Activated CD8-positive, alpha-beta T cell treated with anti-CD3 and anti-CD28 coated beads for 36 hours (primary cell): Measurements from ENCODE around the gene ALMS1. TPM values are rescaled to one million over a fixed set of nuclear protein-coding genes. Genes with fewer than 3 reads are reported as not detected.
"Not testable (repeated sequence)": the region's sequence is repeated elsewhere in the genome, so short reads cannot be mapped to it uniquely, and the experiment has no call there.

Source experiments
- ATAC-seq: fragments of 200-7000 bp; cut with Tn5 transposase; one replicate; pipeline ENCODE4 v1.10.0; 2021; ENCODE audit warnings: mild to moderate bottlenecking, moderate library complexity
- CTCF ChIA-PET: fragments of 350-600 bp; sonication (Branson Sonifier 250); formaldehyde crosslinking; loops from one replicate; lab custom pipeline; 2021; ENCODE audit warnings: antibody characterized with exemption; lab: Charles Lee
- POLR2A ChIA-PET: fragments of 350-600 bp; sonication (Branson Sonifier 250); formaldehyde crosslinking; loops from one replicate; lab custom pipeline; 2021; ENCODE audit warnings: antibody characterized with exemption; lab: Charles Lee
- DNase-seq: peaks from one replicate; pipeline ENCODE4 v3.0.0-alpha.2; 2020
- H3K27ac Mint-ChIP-seq: one replicate; pipeline ENCODE4 v1.8.0; 2021; ENCODE audit warnings: mild to moderate bottlenecking, mixed read lengths
- H3K27me3 Mint-ChIP-seq: one replicate; pipeline ENCODE4 v1.8.0; 2021; ENCODE audit warnings: mixed read lengths
- H3K36me3 Mint-ChIP-seq: one replicate; pipeline ENCODE4 v1.8.0; 2021; ENCODE audit warnings: low read depth, mixed read lengths
- H3K4me1 Mint-ChIP-seq: one replicate; pipeline ENCODE4 v1.8.0; 2021; ENCODE audit warnings: low read depth, mixed read lengths
- H3K4me3 Mint-ChIP-seq: one replicate; pipeline ENCODE4 v1.8.0; 2021; ENCODE audit warnings: mild to moderate bottlenecking, moderate library complexity, mixed read lengths
- H3K9me3 Mint-ChIP-seq: one replicate; pipeline ENCODE4 v1.8.0; 2021; ENCODE audit warnings: mixed read lengths
- CTCF ChIP-seq: fragments of 200-600 bp; IDR thresholded peaks from one replicate; pipeline ENCODE4 v1.8.0; 2022; ENCODE audit warnings: antibody characterized with exemption, mild to moderate bottlenecking
- intact Hi-C: fragments of 100-400 bp; cut with micrococcal nuclease; formaldehyde crosslinking; loops from one replicate; pipeline ENCODE4 v1.10.0; 2022
- total RNA-seq, 2 experiments: library from RNA; stranded (reverse); gene quantifications; one replicate each; pipeline ENCODE4 v1.2.3, GENCODE V29; 2021

Gene ALMS1
- total RNA-seq, 2 experiments from 2014 or later, result 18.1 to 20.3 TPM

- CTCF ChIA-PET, result no interaction called here
- Mint-ChIP-seq H3K4me3 (no peak overlapping the region), H3K27ac (no peak overlapping the region), H3K4me1 (no peaks in the 10 kb centered on the region), H3K9me3 (no peaks in the 10 kb centered on the region), H3K36me3 (no peaks in the 10 kb centered on the region), H3K27me3 (no peaks in the 10 kb centered on the region)
- TF ChIP-seq CTCF, result no peak
- ATAC-seq (no peak), DNase-seq (no peak)
- POLR2A ChIA-PET, result no interaction called here
- intact Hi-C loops, result no loop called here
These were observed 82.7 kb downstream of the ALMS1 start for GRCh38 chr2:73468376-73468775.

- intact Hi-C loops, CTCF ChIA-PET, H3K4me1 Mint-ChIP-seq, H3K27me3 Mint-ChIP-seq, POLR2A ChIA-PET, H3K4me3 Mint-ChIP-seq, H3K9me3 Mint-ChIP-seq, DNase-seq, H3K27ac Mint-ChIP-seq, ATAC-seq: not testable (repeated sequence)
- H3K36me3 Mint-ChIP-seq, result peaks cover 36% of the 10 kb centered on the region
These were observed 98.2 kb downstream of the ALMS1 start for GRCh38 chr2:73483874-73484273.

GRCh38 chr2:73487112-73487657 lies 101.5 kb downstream of the ALMS1 start:
- DNase-seq (no peak), ATAC-seq (no peak)
- no peak for TF ChIP-seq CTCF
- Mint-ChIP-seq H3K9me3 (peaks cover 1% of the 10 kb centered on the region), H3K4me3 (no peak overlapping the region), H3K4me1 (peaks cover 5% of the 10 kb centered on the region), H3K27ac (no peak overlapping the region), H3K36me3 (peaks cover 49% of the 10 kb centered on the region), H3K27me3 (no peaks in the 10 kb centered on the region)
- intact Hi-C loops, result no loop called here
- ChIA-PET POLR2A (interaction anchor here (0.6 kb wide), 1 partner anchor 717 kb away, joined by 3 read pairs; no protein-coding TSS in a partner anchor), CTCF (no interaction called here)

GRCh38 chr2:73488079-73488478 lies 102.4 kb downstream of the ALMS1 start:
- TF ChIP-seq CTCF, result no peak
- Mint-ChIP-seq H3K9me3 (peaks cover 1% of the 10 kb centered on the region), H3K27ac (no peak overlapping the region), H3K36me3 (peaks cover 52% of the 10 kb centered on the region), H3K4me3 (no peak overlapping the region), H3K27me3 (no peaks in the 10 kb centered on the region), H3K4me1 (peaks cover 5% of the 10 kb centered on the region)
- ChIA-PET CTCF (no interaction called here), POLR2A (no interaction called here)
- intact Hi-C loops, result no loop called here
- no peak for ATAC-seq
- no peak for DNase-seq

- CTCF ChIA-PET, result no interaction called here
- H3K4me3 Mint-ChIP-seq, result no peak overlapping the region
- DNase-seq (no peak), ATAC-seq (no peak)
- POLR2A ChIA-PET, result no interaction called here
- intact Hi-C loops, result no loop called here
- H3K27ac Mint-ChIP-seq, result no peak overlapping the region
- TF ChIP-seq CTCF, result no peak
- peaks cover 53% of the 10 kb centered on the region for H3K36me3 Mint-ChIP-seq
- peaks cover 9% of the 10 kb centered on the region for H3K4me1 Mint-ChIP-seq
- H3K27me3 Mint-ChIP-seq, result no peaks in the 10 kb centered on the region
- H3K9me3 Mint-ChIP-seq, result peaks cover 1% of the 10 kb centered on the region
These were observed 103.4 kb downstream of the ALMS1 start for GRCh38 chr2:73489053-73489452.
